ENCODE measurements around the gene PALMD.

Gene PALMD

DNA sequence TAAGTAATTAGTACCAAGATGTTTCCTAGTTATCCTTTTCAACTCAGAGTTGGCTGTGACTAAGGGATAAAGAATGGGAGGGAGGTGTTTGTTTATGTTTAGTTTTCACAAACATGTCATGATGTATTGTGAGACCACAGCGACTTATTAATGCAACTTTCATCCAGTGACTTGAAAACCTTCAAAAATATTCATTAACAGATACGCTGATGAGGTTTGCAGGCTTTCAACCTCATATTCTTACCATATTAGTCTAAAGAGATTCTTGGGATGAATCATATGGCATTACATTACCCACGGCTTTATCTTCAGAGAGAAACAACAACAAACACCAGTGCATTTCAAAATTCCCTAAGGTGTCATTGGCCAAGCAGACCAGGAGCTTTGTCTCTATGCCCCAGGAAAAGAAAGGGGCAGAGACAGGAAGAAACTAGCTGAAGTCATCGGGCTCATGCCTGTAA lies 36.4 kb downstream of the PALMD start:
- Histone ChIP-seq H3K4me3 (no peak overlapping the region), H3K27ac (no peak overlapping the region)
- no peak for DNase-seq (ENCODE audit: low spot score)
- TF ChIP-seq CTCF (IDR thresholded peaks at IDR 0.05), result no peak

DNA sequence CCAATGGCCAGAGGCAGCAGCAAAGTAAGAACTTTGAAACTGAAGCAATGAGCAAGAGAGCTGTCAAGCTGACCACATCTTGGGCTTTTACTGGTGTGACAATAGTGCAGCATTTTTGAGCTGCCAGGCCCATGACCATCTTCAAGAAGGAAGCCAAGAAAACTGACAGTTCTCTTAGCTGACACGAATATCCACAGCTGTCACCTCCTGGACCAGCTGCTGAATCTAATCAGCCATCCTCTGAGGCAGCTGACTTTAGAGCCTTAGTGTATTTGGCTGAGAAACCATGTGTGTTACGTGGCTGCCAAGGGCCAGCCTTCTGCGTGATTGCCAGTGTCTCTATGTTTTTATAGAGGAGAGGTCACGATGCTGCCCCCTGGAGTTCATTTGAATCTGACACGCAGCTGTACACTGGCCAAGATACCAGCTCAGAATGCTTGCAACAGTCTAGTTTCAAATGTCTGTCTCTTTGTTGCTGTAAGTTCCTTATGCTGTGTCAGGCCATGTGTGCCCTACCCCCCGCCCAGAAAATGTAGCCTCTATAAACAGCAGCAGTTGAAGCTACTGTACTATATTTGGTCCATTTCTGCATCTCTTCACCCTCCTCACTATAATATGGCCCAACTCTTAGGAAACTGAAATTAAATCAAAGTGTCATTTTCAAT lies 39.7 kb downstream of the PALMD start:
- peak; percentile 77 for DNase-seq (ENCODE audit: low spot score)
- Histone ChIP-seq H3K27ac (peak overlapping the region in 1 of 2 donors; percentile 63), H3K4me3 (peak overlapping the region; percentile 29)
- TF ChIP-seq CTCF (IDR thresholded peaks at IDR 0.05), result peak; percentile 19

DNA sequence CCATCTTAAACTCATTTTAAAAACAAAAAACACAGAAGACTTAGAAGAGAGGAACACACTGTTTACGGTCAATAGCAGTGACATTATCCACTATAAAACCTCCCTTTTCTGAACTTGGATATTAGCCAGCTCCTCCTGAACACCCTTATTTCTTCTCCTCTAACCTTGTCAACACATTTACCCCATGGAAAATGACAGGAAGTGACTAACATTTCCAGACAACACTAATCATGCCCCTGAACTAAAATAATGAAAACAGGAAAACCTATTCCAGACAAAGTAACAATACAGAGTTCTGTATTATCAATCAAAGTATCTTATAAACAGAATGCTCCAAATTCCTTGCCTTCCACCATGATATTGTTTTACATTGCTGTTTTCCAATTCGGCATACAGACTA lies 45.3 kb downstream of the PALMD start:
- no peak for TF ChIP-seq CTCF (IDR thresholded peaks at IDR 0.05)
- Histone ChIP-seq H3K27ac (no peak overlapping the region), H3K4me3 (no peak overlapping the region)
- DNase-seq (ENCODE audit: low spot score), result no peak

DNA sequence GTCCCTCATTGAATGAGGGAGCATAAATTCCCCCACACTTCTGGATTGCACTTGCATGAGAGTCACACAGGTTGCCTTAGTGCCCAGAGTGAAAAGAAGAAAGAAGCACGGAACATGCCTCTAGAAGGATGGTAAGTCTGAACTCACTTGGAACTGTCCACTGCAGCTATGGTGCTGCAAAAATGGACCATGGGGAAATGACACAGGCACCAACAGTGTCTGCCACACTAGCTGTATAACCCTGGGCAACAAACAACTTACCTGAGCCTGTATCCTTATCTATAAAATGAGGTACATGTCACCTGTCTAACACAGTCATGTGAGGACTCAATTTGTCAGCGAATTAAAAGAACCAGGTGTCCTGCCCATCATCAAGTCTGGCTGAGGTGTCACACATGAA lies 50.7 kb downstream of the PALMD start:
- no peak for DNase-seq (ENCODE audit: low spot score)
- no peak for TF ChIP-seq CTCF (IDR thresholded peaks at IDR 0.05)
- Histone ChIP-seq H3K27ac (no peak overlapping the region), H3K4me3 (no peak overlapping the region)

DNA sequence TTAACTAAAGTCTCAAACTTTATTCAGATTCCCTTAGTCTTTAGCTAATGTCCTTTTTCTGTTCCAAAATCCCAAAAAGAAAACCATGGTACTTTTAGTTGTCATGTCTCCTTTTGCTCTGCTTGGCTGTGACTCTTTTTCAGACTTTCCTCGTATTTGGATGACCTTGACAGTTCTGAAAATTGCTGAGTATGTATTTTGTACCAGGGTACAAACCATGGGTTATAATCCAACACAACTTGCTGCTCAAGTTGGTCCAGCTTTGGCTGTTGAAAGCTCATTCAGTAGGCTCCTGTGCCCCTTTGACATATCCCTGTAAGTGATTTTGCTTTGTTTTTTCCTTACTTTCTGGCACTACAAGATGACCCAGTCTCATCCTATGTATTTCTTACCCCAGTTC lies 51.7 kb downstream of the PALMD start:
- H3K27ac ChIP-seq, result no peak overlapping the region
- no peak for TF ChIP-seq CTCF (IDR thresholded peaks at IDR 0.05)
- no peak overlapping the region for H3K4me3 ChIP-seq
- DNase-seq (ENCODE audit: low spot score), result no peak

DNA sequence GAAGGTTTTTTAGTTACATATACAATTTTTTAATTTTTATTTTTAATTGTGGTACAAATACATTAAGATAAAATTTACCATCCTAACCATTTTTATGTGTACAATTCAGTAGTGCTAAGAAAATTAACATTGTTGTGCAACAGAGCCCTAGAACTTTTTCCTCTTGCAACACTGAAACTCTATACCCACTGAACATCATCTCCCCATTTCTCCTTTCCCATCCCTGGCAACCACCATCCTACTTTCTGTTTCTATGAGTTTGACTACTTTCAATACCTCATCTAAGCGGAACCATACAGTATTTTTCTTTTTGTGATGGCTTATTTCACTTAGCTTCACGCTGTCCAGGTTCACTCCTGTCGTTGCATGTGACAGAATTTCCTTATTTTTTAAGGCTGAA lies 54.1 kb downstream of the PALMD start:
- TF ChIP-seq CTCF (IDR thresholded peaks at IDR 0.05), result no peak
- DNase-seq (ENCODE audit: low spot score), result no peak
- no peak overlapping the region for H3K27ac ChIP-seq
- no peak overlapping the region for H3K4me3 ChIP-seq

- no peak overlapping the region for H3K4me3 ChIP-seq
- no peak overlapping the region for H3K27ac ChIP-seq
- no peak for TF ChIP-seq CTCF (IDR thresholded peaks at IDR 0.05)
- no peak for DNase-seq (ENCODE audit: low spot score)
Measured at GRCh38 chr1:99702221-99702620, 56.3 kb downstream of the PALMD start.

All from coronary artery (tissue), 2 donors.